GM23248 (cell line): ENCODE results near the gene TMEM143.

ENCODE experiments used
- EZH2 ChIP-seq: fragments of 200-600 bp; sonication (generic); IDR thresholded peaks from 2 replicates; pipeline ENCODE4 v1.6.1; 2018; ENCODE audit warnings: antibody characterized with exemption, mild to moderate bottlenecking; ENCODE audit not compliant: insufficient read depth, poor library complexity, severe bottlenecking
- EZH2phosphoT487 ChIP-seq: fragments of 200-600 bp; sonication (generic); IDR thresholded peaks from 2 replicates; pipeline ENCODE4 v1.6.1; 2018; ENCODE audit warnings: antibody characterized with exemption, moderate library complexity, mild to moderate bottlenecking, low read depth; ENCODE audit not compliant: insufficient read depth

DNA sequence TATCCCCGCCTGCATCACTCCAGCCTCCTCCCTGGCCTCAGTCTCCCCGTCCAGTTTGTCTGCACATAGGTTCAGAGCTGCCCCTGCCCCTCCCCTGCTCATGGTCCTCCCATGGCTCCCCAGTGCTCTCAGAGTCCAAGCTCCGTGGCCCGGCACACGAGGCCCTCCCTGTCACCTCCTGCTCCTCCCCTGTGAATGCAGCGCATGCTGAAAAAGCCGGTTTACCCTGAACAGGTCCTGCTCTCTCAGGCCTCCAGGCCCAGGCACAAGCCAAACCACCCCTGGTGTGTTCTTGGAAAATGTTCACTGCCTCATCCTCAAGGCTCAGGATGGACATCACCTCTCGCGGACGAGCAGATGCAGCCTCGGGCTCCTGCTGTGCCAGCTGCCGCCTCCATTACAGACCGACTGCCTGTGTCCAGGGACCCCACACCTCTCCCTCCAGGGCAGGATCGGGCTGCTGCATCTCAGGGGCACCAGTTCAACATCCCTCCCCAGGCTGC lies 25.4 kb downstream of the TMEM143 start:
- TF ChIP-seq EZH2phosphoT487 (no peak), EZH2 (no peak)
